ENCODE measurements around the gene RAB7A. TPM values are rescaled to one million over a fixed set of nuclear protein-coding genes. Genes with fewer than 3 reads are reported as not detected.

Gene RAB7A
- total RNA-seq, 1 experiment from 2014 or later = 491 TPM

DNA sequence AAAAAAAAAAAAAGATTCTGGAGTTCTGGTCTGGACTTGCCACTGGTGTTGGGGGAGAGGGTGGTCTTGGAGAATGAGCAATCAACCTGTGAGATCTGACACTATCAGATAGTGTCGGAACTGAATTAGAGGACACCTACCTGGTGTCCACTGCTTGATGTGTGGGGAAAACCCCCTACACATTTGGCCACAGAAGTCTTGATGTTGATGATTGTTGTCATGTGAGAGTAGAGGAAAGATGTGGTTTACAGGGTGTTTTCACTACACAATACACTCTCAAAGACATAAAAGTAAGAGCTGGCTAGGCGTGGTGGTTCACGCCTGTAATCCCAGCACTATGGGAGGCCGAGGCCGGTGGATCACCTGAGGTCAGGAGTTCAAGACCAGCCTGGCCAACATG is 36.9 kb upstream of the RAB7A start:
- no TSS peak for BruUV-seq (replicated peaks)
- TF ChIP-seq, protein P1, sequence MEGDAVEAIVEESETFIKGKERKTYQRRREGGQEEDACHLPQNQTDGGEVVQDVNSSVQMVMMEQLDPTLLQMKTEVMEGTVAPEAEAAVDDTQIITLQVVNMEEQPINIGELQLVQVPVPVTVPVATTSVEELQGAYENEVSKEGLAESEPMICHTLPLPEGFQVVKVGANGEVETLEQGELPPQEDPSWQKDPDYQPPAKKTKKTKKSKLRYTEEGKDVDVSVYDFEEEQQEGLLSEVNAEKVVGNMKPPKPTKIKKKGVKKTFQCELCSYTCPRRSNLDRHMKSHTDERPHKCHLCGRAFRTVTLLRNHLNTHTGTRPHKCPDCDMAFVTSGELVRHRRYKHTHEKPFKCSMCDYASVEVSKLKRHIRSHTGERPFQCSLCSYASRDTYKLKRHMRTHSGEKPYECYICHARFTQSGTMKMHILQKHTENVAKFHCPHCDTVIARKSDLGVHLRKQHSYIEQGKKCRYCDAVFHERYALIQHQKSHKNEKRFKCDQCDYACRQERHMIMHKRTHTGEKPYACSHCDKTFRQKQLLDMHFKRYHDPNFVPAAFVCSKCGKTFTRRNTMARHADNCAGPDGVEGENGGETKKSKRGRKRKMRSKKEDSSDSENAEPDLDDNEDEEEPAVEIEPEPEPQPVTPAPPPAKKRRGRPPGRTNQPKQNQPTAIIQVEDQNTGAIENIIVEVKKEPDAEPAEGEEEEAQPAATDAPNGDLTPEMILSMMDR (IDR thresholded peaks at IDR 0.05; ENCODE audit: unreplicated experiment) = no peak
- peaks cover 7% of the 10 kb centered on the region for H3K36me3 Mint-ChIP-seq (ENCODE audit: insufficient read depth, unreplicated experiment)
- peaks cover 7% of the 10 kb centered on the region for H3K4me1 Mint-ChIP-seq (ENCODE audit: low read depth, unreplicated experiment)
- no peak for DNase-seq
- H3K27me3 Mint-ChIP-seq (ENCODE audit: unreplicated experiment) = no peaks in the 10 kb centered on the region
- no peak overlapping the region for H3K4me3 Mint-ChIP-seq (ENCODE audit: low read depth, unreplicated experiment)
- H3K9me3 Mint-ChIP-seq (ENCODE audit: low read depth, unreplicated experiment) = no peaks in the 10 kb centered on the region
- no peak overlapping the region for H3K27ac Mint-ChIP-seq (ENCODE audit: unreplicated experiment)
- intact Hi-C loops (cut with micrococcal nuclease; ENCODE audit: unreplicated experiment) = no loop called here
- CTCF ChIA-PET = interaction anchor here (0.7 to 1.2 kb wide), 3 partner anchors 9 to 58 kb away, joined by 3 read pairs; no protein-coding TSS in a partner anchor

DNA sequence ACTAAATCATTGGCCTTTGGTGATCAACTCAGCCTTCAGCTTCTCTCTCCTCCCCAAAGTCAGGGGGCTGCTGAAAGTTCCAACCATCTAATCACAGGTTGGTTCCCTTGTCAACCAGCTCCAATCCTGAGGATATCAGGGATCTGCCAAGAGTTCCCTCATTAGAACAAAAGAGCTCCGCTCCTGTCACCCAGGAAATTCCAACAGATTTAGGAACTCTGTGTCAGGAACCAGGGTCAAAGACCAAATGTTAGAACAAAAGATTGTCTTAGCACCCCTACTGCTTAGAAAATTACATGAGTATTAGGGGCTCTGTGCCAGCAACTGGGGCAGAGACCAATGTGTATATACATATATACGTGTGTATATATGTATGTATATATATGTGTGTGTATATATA is 32.3 kb upstream of the RAB7A start:
- Mint-ChIP-seq H3K4me1 (ENCODE audit: low read depth, unreplicated experiment) (peaks cover 7% of the 10 kb centered on the region), H3K36me3 (ENCODE audit: insufficient read depth, unreplicated experiment) (peaks cover 17% of the 10 kb centered on the region), H3K4me3 (ENCODE audit: low read depth, unreplicated experiment) (no peak overlapping the region), H3K9me3 (ENCODE audit: low read depth, unreplicated experiment) (no peaks in the 10 kb centered on the region), H3K27ac (ENCODE audit: unreplicated experiment) (no peak overlapping the region), H3K27me3 (ENCODE audit: unreplicated experiment) (no peaks in the 10 kb centered on the region)
- TF ChIP-seq, protein P1 (IDR thresholded peaks at IDR 0.05; ENCODE audit: unreplicated experiment) = no peak
- CTCF ChIA-PET = interaction anchor here (0.5 kb wide), 1 partner anchor 36 kb away, joined by 4 read pairs; no protein-coding TSS in a partner anchor
- intact Hi-C loops (cut with micrococcal nuclease; ENCODE audit: unreplicated experiment) = no loop called here
- BruUV-seq (replicated peaks) = no TSS peak
- no peak for DNase-seq

DNA sequence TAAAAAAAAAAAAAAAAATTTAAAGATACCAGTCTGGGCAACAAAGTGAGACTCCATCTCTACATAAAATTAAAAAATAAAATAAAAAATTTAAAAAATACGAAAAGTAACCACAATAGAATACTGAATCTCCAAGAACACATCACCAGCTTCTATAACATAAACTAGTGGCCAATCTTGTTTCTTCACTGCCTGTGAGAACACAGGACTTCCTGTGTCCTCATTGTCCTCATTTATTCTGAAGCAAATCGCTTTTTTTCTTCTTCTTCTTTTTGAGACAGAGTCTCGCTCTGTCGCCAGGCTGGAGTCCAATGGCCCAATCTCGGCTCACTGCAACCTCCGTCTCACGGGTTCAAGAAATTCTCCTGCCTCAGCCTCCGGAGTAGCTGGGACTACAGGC is 28.6 kb upstream of the RAB7A start:
- TF ChIP-seq, protein P1 (IDR thresholded peaks at IDR 0.05; ENCODE audit: unreplicated experiment) = no peak
- DNase-seq = no peak
- no TSS peak for BruUV-seq (replicated peaks)
- peaks cover 3% of the 10 kb centered on the region for H3K4me1 Mint-ChIP-seq (ENCODE audit: low read depth, unreplicated experiment)
- CTCF ChIA-PET = interaction anchor here (0.6 kb wide), 2 partner anchors 17 to 27 kb away, joined by 4 to 6 read pairs; no protein-coding TSS in a partner anchor
- no peak overlapping the region for H3K27ac Mint-ChIP-seq (ENCODE audit: unreplicated experiment)
- peaks cover 15% of the 10 kb centered on the region for H3K36me3 Mint-ChIP-seq (ENCODE audit: insufficient read depth, unreplicated experiment)
- H3K4me3 Mint-ChIP-seq (ENCODE audit: low read depth, unreplicated experiment) = no peak overlapping the region
- intact Hi-C loops (cut with micrococcal nuclease; ENCODE audit: unreplicated experiment) = no loop called here
- H3K27me3 Mint-ChIP-seq (ENCODE audit: unreplicated experiment) = no peaks in the 10 kb centered on the region
- H3K9me3 Mint-ChIP-seq (ENCODE audit: low read depth, unreplicated experiment) = no peaks in the 10 kb centered on the region

DNA sequence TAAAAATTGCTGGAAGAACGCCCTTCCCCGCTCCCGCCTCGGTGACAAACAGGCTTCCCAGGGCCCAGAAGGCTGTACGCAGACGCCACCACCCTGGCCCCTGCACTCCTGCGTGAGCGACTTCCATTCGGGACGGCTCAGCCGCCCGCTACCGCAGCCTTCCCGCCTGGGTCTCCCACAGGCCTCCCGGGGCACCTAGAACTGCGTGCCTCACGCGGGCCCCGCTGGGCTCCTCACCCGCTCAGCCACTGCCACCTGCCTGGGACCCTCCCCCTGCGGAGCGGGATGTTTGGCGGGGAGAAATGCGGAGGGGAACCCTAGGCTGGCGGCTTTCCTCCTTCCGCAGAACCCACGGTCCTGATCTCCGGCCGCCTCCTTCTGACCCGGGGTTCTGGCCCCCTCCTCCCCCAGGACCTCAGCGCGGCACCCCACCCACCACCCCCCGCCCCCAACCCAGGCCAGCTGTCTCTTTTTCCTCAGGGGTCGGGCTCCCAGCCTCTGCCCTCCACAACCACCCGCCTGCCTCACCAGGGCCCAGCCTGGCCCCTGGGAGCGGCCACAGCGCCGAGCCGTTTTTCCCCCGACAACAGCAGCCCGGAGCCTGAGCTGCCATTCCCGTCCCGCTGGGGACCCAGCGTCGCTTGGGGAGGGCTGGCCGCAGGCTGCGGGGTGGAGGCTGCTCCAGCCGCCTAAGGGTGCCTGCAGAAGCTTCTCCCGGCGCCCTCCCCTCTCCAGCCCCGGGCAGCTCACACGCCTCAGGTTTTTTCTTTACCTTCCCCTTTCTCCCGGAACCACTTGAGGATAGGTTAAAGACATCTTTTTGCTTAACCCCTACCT is 27.6 kb upstream of the RAB7A start:
- Mint-ChIP-seq H3K27me3 (ENCODE audit: unreplicated experiment) (no peaks in the 10 kb centered on the region), H3K4me3 (ENCODE audit: low read depth, unreplicated experiment) (peak overlapping the region; percentile 87), H3K4me1 (ENCODE audit: low read depth, unreplicated experiment) (no peaks in the 10 kb centered on the region), H3K27ac (ENCODE audit: unreplicated experiment) (peak overlapping the region; percentile 91), H3K9me3 (ENCODE audit: low read depth, unreplicated experiment) (no peaks in the 10 kb centered on the region), H3K36me3 (ENCODE audit: insufficient read depth, unreplicated experiment) (peaks cover 14% of the 10 kb centered on the region)
- intact Hi-C loops (cut with micrococcal nuclease; ENCODE audit: unreplicated experiment) = loop anchor here (1.0 kb wide), 1 partner anchor 8 kb away; no protein-coding TSS in a partner anchor
- TF ChIP-seq, protein P1 (IDR thresholded peaks at IDR 0.05; ENCODE audit: unreplicated experiment) = no peak
- DNase-seq = peak; percentile 75
- CTCF ChIA-PET = interaction anchor here (0.6 to 1.3 kb wide), 6 partner anchors 15 to 181 kb away, joined by 3 to 5 read pairs (median 4); no protein-coding TSS in a partner anchor
- BruUV-seq (replicated peaks) = no TSS peak
